AG09309 (cell line): ENCODE data around the gene TBCEL.

Experiments
- DNase-seq: peaks from one replicate; pipeline ENCODE4 v3.0.0-alpha.2; 2010; ENCODE audit warnings: low read depth
- H3K4me3 ChIP-seq: 2 replicates; pipeline ENCODE4 v1.5.1; 2011; ENCODE audit warnings: mild to moderate bottlenecking, low read depth, low read length, moderate library complexity; ENCODE audit not compliant: control insufficient read depth
- TF ChIP-seq, protein P1 (sequence below): IDR thresholded peaks from 2 replicates; pipeline ENCODE4 v1.5.1; 2011; ENCODE audit warnings: mild to moderate bottlenecking, low read depth, low read length, inconsistent platforms; ENCODE audit not compliant: insufficient read depth, control insufficient read depth; ENCODE audit errors: missing control alignments

TBCEL gene

DNA sequence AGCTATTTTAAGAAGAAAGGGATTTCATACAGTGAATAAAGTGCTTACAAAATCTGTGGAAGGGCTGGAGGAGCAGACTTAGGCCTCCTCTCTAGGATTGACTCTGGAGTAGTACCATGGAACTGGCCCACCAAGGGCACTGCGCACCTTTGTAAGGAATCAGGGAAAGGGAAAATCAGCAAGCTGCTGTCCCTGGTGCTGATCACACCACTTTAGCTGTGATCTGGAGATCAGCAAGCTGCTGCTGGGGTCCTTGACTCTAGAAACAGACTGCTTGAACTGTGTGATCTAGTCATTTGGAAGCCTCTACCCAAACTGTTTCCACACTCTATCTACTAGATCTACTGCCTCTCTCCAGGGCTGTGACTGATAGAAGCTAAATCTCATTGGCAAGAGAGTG lies 58.8 kb downstream of the TBCEL start:
- H3K4me3 ChIP-seq = no peak overlapping the region
- DNase-seq = no peak
- TF ChIP-seq, protein P1, sequence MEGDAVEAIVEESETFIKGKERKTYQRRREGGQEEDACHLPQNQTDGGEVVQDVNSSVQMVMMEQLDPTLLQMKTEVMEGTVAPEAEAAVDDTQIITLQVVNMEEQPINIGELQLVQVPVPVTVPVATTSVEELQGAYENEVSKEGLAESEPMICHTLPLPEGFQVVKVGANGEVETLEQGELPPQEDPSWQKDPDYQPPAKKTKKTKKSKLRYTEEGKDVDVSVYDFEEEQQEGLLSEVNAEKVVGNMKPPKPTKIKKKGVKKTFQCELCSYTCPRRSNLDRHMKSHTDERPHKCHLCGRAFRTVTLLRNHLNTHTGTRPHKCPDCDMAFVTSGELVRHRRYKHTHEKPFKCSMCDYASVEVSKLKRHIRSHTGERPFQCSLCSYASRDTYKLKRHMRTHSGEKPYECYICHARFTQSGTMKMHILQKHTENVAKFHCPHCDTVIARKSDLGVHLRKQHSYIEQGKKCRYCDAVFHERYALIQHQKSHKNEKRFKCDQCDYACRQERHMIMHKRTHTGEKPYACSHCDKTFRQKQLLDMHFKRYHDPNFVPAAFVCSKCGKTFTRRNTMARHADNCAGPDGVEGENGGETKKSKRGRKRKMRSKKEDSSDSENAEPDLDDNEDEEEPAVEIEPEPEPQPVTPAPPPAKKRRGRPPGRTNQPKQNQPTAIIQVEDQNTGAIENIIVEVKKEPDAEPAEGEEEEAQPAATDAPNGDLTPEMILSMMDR = no peak

DNA sequence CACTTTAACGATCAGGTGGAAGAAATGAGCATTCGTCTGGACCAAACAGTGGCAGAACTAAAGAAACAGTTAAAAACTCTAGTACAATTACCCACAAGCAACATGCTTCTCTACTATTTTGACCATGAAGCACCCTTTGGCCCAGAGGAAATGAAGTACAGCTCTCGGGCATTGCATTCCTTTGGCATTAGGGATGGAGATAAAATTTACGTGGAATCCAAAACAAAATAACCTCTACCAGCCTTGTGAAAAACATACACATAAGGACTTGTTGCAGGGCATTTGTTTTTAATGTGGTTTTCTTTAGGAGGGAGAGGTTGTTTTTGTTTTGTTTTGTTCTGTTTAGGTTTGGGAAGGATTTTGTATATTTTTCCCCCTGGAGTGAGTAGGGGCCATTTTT lies 63.0 kb downstream of the TBCEL start:
- H3K4me3 ChIP-seq = no peak overlapping the region
- TF ChIP-seq, protein P1 = no peak
- no peak for DNase-seq

GRCh38 chr11:121089566-121089965 lies 65.7 kb downstream of the TBCEL start:
- no peak for DNase-seq
- no peak overlapping the region for H3K4me3 ChIP-seq
- TF ChIP-seq, protein P1 = no peak

- no peak for DNase-seq
- no peak overlapping the region for H3K4me3 ChIP-seq
- TF ChIP-seq, protein P1 = no peak
These were observed 66.3 kb downstream of the TBCEL start for GRCh38 chr11:121090145-121090721.

DNA sequence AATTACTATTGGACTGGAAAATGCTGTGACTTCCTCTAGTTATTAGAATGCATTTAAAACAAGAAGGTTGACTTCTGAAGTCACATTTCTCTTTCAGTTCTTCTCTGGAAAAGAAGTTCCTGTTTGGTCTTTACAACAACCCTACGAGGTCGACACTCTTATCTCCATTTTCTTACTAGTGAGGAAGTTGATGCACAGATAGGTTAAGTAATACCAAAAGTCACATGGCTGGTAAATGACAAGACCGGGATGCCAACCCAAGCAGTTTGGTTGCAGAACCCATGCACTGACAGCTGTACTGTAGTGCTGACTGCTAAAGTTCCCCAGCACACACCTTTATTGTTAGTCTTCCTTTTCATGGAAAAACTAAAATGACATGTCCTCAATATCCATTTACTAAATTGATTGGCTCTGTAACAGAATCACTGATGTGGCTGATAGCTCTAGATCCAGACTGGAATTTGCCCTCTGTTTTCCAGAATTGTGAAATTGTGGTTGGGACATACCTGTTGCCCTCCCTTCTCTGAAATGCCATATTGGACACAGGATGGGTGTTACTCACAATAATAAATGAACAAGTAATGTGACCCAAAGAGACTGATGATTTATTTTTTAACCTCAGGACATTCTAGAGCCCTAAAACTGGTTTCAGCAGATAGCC lies 67.7 kb downstream of the TBCEL start:
- no peak for DNase-seq
- TF ChIP-seq, protein P1 = no peak
- no peak overlapping the region for H3K4me3 ChIP-seq

DNA sequence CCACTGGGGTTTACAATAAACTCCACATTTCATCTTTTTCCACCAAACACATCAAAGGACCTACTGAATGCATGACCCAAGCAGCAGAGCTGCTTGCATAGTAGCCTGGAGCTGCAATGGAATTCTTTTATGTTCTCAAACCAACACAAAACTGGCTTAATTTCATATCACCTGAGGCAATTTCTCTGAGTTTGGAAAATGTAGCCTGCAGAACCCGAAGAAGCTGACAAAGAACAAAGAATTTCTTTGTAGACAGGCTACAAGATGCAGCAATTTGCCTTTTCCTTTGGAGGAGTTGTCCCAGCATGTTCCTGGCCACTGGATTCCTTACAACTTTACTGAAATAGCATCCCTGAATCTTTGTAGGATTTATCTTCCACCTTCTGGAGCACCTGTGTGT lies 71.7 kb downstream of the TBCEL start:
- no peak for DNase-seq
- TF ChIP-seq, protein P1 = no peak

More for the DNA sequence above, 71.7 kb downstream of the TBCEL start:
- H3K4me3 ChIP-seq = no peak overlapping the region
